ENCODE results near the gene ETNK2. TPM values are rescaled to one million over a fixed set of nuclear protein-coding genes. Genes with fewer than 3 reads are reported as not detected.

ETNK2 gene
- total and polyA plus RNA-seq, 2 of the 13 experiments (the other 11 are each of a cell fraction or from before 2014, with no cell fraction given), result 15.5 to 42.8 TPM

- no peak for TF ChIP-seq JUND (CRISPR knock-in tag; IDR thresholded peaks at IDR 0.05)
- TF ChIP-seq ZNF781 (CRISPR knock-in tag; IDR thresholded peaks at IDR 0.05; ENCODE audit: borderline replicate concordance, not compliant biosample characterization), result peak; percentile 62
- TF ChIP-seq ZNF589 (CRISPR knock-in tag; conservative IDR thresholded peaks at IDR 0.05), result no peak
- no peak for TF ChIP-seq NONO (IDR thresholded peaks at IDR 0.05)
- TF ChIP-seq NONO (CRISPR knock-in tag; conservative IDR thresholded peaks at IDR 0.05), result peak; percentile 75; the same call in 1 of the 2 replicates
- TF ChIP-seq ZNF234 (CRISPR knock-in tag; conservative IDR thresholded peaks at IDR 0.05), result no peak
- peak; percentile 17 to 79; a peak in 2 of 4 replicates for TF ChIP-seq EP300 (IDR thresholded peaks at IDR 0.05; ENCODE audit: low read depth in 2 of 2, low read length in 2 of 2)
- peak; percentile 60 for TF ChIP-seq EP300 (CRISPR knock-in tag; IDR thresholded peaks at IDR 0.05; ENCODE audit: borderline replicate concordance)
- no peak for TF ChIP-seq ZSCAN22 (CRISPR knock-in tag; IDR thresholded peaks at IDR 0.05)
- TF ChIP-seq FOSL2 (CRISPR knock-in tag; IDR thresholded peaks at IDR 0.05), result peak; percentile 74
- no peak for TF ChIP-seq ZNF720 (CRISPR knock-in tag; IDR thresholded peaks at IDR 0.05)
- TF ChIP-seq ARID4A (CRISPR knock-in tag; IDR thresholded peaks at IDR 0.05; ENCODE audit: borderline replicate concordance), result peak; percentile 59; the same call in 1 of the 2 replicates
- TF ChIP-seq ZNF749 (CRISPR knock-in tag; IDR thresholded peaks at IDR 0.05; ENCODE audit: borderline replicate concordance), result no peak
- peak; percentile 50; the same call in 1 of the 2 replicates for TF ChIP-seq CSRNP1 (CRISPR knock-in tag; IDR thresholded peaks at IDR 0.05)
- TF ChIP-seq MAFG (CRISPR knock-in tag; IDR thresholded peaks at IDR 0.05), result no peak
- TF ChIP-seq SMC3 (IDR thresholded peaks at IDR 0.05; ENCODE audit: low read length), result peak; percentile 35
- no peak for TF ChIP-seq FOXJ3 (CRISPR knock-in tag; IDR thresholded peaks at IDR 0.05; ENCODE audit: borderline replicate concordance)
- TF ChIP-seq IRF2 (CRISPR knock-in tag; IDR thresholded peaks at IDR 0.05), result peak; percentile 33; the same call in 1 of the 2 replicates
- no peak for TF ChIP-seq HES4 (CRISPR knock-in tag; IDR thresholded peaks at IDR 0.05; ENCODE audit: borderline replicate concordance)
- TF ChIP-seq PRDM10 (CRISPR knock-in tag; IDR thresholded peaks at IDR 0.05; ENCODE audit: low read depth), result no peak
- no peak for TF ChIP-seq SP1 (IDR thresholded peaks at IDR 0.05)
- no peak for TF ChIP-seq SP1 (CRISPR knock-in tag; IDR thresholded peaks at IDR 0.05)
These were observed 49.7 kb downstream of the ETNK2 start (continued) for GRCh38 chr1:204102029-204102611.
